IPS DF 6.9 (cell line): Measurements from ENCODE around the gene ZSCAN20.

Experiments
- DNase-seq: peaks from one replicate; pipeline ENCODE4 v3.0.0-alpha.2; 2013; ENCODE audit warnings: low read depth, low spot score
- H3K27ac ChIP-seq: one replicate; pipeline ENCODE4 v1.5.1; 2013; ENCODE audit warnings: low read length, control low read depth
- H3K27me3 ChIP-seq: 2 replicates; pipeline ENCODE4 v1.6.1; 2013; ENCODE audit warnings: mild to moderate bottlenecking, low read length; ENCODE audit not compliant: control insufficient read depth, insufficient read depth
- H3K36me3 ChIP-seq: 2 replicates; pipeline ENCODE4 v1.6.1; 2013; ENCODE audit warnings: low read length; ENCODE audit not compliant: control insufficient read depth, insufficient read depth
- H3K4me1 ChIP-seq: 2 replicates; pipeline ENCODE4 v1.6.1; 2013; ENCODE audit warnings: low read length; ENCODE audit not compliant: control insufficient read depth, insufficient read depth
- H3K4me3 ChIP-seq: 2 replicates; pipeline ENCODE4 v1.5.1; 2013; ENCODE audit warnings: mild to moderate bottlenecking, low read length
- H3K9me3 ChIP-seq: 2 replicates; pipeline ENCODE4 v1.6.1; 2013; ENCODE audit warnings: low read length, inconsistent platforms; ENCODE audit not compliant: control insufficient read depth, insufficient read depth
- WGBS: extraction: QIAGEN DNeasy Blood & Tissue Kit; methylation state at CpG from one replicate; pipeline ENCODE4 v1.1.7; 2013; ENCODE audit warnings: mixed read lengths, missing lambda C conversion rate; ENCODE audit not compliant: insufficient read length, insufficient coverage; 5-methylcytosine and 5-hydroxymethylcytosine counted together

Gene ZSCAN20

DNA sequence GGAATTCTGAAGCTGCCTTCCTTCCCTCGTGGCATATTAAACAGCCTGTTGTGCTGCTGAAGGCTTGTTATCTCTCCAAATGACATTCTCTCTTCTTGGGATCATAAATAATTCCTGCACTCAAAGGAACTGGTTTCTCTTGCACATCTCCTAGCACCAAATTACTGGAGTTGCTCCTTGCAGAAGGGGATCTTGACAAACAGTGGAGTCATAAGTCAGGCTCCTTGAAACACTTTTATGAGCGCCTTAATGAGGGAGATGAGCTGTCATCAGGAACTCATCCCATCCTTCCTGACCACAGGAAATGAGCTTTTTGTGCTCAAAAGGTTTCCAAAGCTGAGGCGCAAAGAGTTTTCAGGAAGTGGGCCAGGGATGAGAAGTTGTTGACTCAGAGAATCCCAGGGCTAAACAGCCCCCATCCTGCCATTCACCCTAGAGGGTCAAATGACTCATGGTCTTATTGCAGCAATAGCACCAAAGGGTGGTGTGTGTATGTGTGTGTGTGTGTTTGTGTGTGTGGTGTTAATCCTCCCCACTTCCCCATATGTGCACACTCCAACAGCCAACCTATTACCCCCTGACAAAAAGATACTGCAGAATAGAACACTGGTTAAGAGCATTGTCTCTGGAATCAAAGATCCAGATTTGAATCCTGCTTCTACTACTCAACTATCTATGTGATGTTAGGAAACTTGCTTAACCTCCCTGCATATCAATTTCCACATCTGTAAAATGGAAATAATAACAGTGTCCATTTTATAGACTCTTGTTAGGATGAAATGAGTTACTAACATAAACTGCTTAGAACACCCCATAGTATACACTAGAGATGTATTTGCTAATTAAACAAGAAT lies 38.7 kb upstream of the ZSCAN20 start:
- no peak overlapping the region for H3K4me3 ChIP-seq
- no peaks in the 10 kb centered on the region for H3K9me3 ChIP-seq
- DNase-seq, result no peak
- WGBS, result no CpG with 5 or more reads among the region's 3 CpGs
- H3K27me3 ChIP-seq, result peaks cover 2% of the 10 kb centered on the region; the same call in 1 of the 2 replicates
- H3K4me1 ChIP-seq, result peaks cover 3% of the 10 kb centered on the region; the same call in 1 of the 2 replicates
- no peaks in the 10 kb centered on the region for H3K36me3 ChIP-seq
- H3K27ac ChIP-seq, result no peak overlapping the region

DNA sequence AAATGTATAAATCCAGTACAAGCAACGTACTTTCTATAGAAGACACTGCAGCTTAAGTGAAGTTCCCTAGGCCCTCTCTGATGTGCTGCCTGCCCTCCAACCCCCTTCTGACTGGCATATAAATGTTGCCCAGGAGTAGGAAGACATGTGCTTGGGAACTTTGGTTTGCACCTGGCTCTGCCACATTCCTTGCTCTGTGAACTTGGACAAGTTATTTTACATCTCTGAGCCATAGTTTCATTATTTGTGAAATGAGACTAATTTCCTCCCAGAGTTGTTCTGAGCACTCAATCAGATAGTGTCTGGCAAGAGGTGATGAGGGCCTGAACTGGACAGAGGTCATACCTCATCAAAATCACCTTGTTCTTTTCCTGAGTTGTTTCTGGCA lies 38.1 kb upstream of the ZSCAN20 start:
- H3K27me3 ChIP-seq, result peaks cover 2% of the 10 kb centered on the region; the same call in 1 of the 2 replicates
- WGBS, result no CpG with 5 or more reads among the region's 1 CpG
- DNase-seq, result no peak
- no peaks in the 10 kb centered on the region for H3K36me3 ChIP-seq
- no peak overlapping the region for H3K4me3 ChIP-seq
- no peak overlapping the region for H3K27ac ChIP-seq
- no peaks in the 10 kb centered on the region for H3K9me3 ChIP-seq
- H3K4me1 ChIP-seq, result no peaks in the 10 kb centered on the region

DNA sequence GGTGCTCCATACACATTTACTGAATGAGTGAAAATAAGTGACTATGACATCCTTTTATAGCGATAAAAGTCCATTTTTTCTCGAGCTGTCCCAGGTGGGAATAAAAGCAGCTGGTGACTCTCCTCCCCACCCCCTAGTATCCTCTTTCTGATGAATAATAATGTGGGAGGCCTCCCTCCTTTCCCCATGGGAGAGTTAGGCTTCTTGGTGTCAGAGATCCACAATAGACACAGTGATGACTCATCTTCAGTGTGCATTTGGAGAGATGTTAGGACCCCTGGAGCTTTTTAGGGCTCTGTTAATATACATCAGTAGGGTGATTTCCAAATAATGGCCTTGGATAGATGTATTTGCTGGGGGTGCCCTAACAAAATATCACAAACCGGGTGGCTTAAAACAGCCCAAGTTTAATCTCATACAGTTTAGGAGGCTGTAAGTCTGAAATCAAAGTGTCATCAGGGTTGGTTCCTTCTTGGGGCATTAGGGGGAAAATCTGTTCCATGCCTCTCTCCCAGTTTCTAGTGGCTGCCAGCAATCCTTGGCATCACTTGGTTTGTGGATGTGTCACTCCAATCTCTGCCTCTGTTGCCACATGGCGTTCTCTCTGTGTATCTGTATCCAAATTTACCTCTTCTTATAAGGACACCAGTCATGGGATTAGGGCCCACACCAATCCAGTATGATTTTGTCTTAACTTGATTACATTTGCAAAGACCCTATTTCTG lies 37.2 kb upstream of the ZSCAN20 start:
- H3K4me3 ChIP-seq, result no peak overlapping the region
- no peaks in the 10 kb centered on the region for H3K36me3 ChIP-seq
- H3K27me3 ChIP-seq, result no peaks in the 10 kb centered on the region
- H3K27ac ChIP-seq, result no peak overlapping the region
- H3K9me3 ChIP-seq, result no peaks in the 10 kb centered on the region
- H3K4me1 ChIP-seq, result no peaks in the 10 kb centered on the region
- no peak for DNase-seq
- WGBS, result no CpG with 5 or more reads among the region's 4 CpGs

DNA sequence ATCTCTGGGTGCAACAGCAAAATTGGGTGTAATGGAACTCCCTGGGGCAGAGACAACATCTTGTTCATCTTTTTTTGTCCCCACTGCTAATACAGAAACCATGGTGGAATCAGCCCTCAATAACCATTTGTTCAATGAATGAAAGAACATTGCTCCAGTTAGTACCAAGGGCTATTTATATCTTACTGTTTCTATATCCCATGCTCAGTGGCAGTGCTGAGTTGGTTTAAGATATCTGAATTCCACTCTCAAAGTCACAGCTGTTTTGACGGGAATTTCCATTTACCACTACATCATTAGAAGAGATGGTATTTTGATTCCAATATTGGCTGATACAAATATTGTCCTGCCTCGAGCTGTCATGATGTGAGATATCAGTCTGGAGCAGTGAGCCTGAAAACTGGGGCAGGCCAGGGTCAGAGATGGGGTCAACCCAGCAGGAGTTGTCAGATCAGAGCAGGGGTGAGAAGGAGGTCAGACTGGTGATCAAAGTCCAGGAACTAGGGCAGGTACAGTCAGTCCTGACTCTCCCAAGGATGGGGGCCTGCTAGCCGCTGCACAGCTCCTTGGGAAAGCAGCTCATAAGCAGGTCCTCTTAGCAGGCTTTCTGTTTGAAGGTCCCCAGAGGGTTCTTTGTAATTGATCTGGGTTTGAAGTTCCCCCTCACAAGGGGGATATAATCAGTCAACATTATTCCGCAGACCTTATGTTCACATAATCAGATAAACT lies 35.7 kb upstream of the ZSCAN20 start:
- WGBS, result no CpG with 5 or more reads among the region's 4 CpGs
- H3K9me3 ChIP-seq, result no peaks in the 10 kb centered on the region
- no peaks in the 10 kb centered on the region for H3K4me1 ChIP-seq
- no peaks in the 10 kb centered on the region for H3K27me3 ChIP-seq
- no peaks in the 10 kb centered on the region for H3K36me3 ChIP-seq
- H3K27ac ChIP-seq, result no peak overlapping the region
- no peak overlapping the region for H3K4me3 ChIP-seq
- no peak for DNase-seq

DNA sequence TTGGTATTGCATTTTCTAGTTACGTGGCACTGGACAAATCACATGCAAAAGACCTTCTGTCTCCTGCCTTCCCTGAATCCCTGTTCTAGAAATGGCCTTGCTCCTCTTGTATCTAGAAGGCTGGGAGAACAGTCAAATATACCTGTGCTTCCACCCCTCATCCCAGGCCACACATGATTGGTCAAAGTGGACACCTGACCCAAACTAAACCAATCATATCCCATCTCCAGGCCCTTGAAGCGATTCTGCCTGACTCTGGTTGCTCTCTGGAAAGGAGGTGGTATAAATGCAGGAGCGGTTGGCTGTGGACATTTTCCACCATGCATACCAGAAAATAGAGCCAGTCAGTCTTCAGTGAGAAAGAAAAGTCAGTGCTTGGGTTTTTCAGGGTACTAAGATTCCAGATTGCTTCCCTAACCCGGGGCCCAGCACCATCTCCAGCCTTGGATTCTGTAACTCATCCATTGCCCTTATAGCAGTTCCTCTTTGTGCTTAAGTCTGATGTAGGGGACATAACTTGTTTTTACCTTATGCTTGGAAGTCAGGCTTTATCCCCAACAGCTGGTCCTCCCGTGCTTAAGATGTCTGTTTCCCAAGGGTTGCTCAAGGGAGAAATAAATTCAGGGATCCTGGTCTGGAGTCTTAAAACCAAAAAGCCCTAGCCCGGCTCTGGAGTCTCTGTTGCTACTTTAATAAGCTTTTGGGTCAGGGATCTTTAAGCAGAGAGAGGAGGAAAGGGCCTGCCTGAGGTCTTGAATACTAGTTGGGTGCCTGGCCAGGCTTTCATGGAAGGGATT lies 33.9 kb upstream of the ZSCAN20 start:
- Histone ChIP-seq H3K27ac (no peak overlapping the region), H3K9me3 (no peaks in the 10 kb centered on the region), H3K27me3 (no peaks in the 10 kb centered on the region), H3K4me3 (no peak overlapping the region), H3K36me3 (no peaks in the 10 kb centered on the region), H3K4me1 (no peaks in the 10 kb centered on the region)
- no peak for DNase-seq
- no CpG with 5 or more reads among the region's 6 CpGs for WGBS

DNA sequence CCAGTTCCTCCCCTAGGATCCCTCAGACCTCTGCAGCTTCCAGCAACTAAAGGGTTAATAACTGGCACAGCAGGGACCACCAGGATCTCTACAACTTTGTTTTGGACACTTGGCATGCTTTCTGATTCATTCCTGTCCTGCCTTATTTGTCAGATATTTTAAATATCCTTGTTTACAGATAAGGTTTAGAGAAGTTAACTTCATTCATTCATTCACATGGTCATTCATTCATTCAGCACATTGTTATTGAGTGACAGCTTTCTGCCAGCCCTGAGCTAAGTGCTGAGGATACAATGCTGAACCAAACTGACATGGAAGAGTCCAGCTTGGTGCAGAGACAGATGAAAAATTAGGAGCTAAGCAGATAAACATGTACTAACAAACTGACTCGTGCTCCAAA lies 32.8 kb upstream of the ZSCAN20 start:
- Histone ChIP-seq H3K4me3 (no peak overlapping the region), H3K36me3 (no peaks in the 10 kb centered on the region), H3K4me1 (no peaks in the 10 kb centered on the region), H3K27me3 (no peaks in the 10 kb centered on the region), H3K9me3 (no peaks in the 10 kb centered on the region), H3K27ac (no peak overlapping the region)
- no CpG with 5 or more reads among the region's 1 CpG for WGBS
- no peak for DNase-seq

DNA sequence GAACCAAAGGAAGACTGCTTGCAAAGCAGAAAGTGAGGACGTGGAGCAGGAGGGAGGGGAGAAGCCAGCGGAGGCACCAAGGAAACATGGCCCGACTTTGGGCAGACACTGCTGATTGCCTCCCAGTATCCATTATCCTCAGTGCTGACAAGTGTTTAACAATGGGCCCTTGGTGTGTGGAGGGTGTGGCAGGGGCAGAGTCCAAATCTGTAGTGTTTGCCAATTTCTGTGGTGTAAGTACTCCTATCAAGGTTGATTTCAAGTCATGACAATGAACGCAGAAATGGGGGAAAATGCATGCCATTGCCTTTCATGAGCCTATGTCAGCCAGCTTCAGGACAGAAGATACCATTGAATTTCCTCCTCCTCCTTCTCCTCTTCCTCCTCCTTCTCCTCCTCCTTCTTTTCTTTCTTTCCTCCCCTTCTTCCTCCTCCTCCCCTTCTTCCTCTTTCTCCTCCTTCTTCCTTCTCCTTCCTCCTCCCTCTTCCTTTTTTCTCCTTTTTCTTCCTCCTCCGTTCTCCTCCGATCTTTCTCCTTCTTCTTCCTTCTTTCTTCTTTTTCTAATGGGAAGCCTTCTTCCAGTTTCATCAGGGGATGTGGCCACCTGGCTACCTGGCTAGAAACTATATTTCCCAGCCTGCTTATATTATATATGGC lies 31.2 kb upstream of the ZSCAN20 start:
- no peak for DNase-seq
- H3K27me3 ChIP-seq, result no peaks in the 10 kb centered on the region
- H3K4me1 ChIP-seq, result no peaks in the 10 kb centered on the region
- WGBS, result 100% methylated on average over 2 of the region's 6 CpGs
- H3K27ac ChIP-seq, result no peak overlapping the region
- no peak overlapping the region for H3K4me3 ChIP-seq
- H3K36me3 ChIP-seq, result no peaks in the 10 kb centered on the region
- H3K9me3 ChIP-seq, result no peaks in the 10 kb centered on the region

DNA sequence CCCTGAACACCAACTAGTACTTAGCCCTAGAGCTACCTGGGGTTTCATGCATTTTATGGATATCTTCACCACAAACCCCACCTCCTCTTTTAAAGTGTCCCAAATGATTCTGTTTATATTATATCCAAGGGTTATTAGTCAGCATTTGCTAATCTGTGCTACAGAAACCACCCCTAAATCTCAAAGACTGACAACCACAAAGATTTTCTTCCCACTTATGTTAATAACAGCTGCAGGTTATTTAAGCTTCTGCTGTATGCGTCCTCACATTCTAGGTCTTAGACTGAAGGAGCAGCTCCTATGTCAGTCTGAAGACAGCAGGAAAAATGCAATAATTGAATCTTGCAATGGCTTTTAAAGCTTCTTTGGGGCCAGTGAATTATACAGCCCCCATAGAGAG lies 30.3 kb upstream of the ZSCAN20 start:
- no peak overlapping the region for H3K27ac ChIP-seq
- H3K4me1 ChIP-seq, result no peaks in the 10 kb centered on the region
- no peaks in the 10 kb centered on the region for H3K9me3 ChIP-seq
- H3K4me3 ChIP-seq, result no peak overlapping the region
- H3K36me3 ChIP-seq, result no peaks in the 10 kb centered on the region
- DNase-seq, result no peak
- no CpG with 5 or more reads among the region's 1 CpG for WGBS
- H3K27me3 ChIP-seq, result no peaks in the 10 kb centered on the region

DNA sequence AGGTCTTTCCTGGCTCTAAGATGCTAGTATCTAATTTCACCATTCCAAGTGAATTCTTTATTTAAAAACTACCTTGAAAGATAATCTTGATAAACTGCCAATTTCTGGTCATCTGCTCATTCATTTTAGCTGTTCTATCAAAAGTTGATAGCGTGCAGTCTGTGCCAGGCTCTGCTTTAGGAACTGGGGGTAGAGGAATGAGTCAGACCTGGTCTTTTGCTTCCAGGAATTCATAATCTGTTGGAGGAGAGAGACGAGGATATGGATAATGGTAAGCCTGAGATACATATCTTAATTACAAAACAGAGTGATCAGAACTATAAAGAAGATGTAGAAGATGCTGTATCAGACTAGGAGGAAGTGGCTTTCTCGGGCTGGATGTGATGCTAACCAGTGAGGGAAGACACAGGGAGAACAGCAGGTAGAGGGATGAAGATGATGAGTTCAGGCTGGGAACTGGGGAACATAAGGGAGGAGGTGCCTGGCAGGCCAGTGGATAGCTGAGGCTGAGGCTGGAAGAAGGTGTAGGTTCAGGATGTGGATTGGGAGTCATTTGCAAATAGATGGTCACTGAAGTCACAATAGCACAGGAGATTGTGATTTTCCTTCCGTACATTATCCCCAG lies 29.3 kb upstream of the ZSCAN20 start:
- no peaks in the 10 kb centered on the region for H3K4me1 ChIP-seq
- DNase-seq, result no peak
- H3K36me3 ChIP-seq, result no peaks in the 10 kb centered on the region
- no peak overlapping the region for H3K4me3 ChIP-seq
- no peaks in the 10 kb centered on the region for H3K27me3 ChIP-seq
- H3K9me3 ChIP-seq, result no peaks in the 10 kb centered on the region
- H3K27ac ChIP-seq, result no peak overlapping the region
- no CpG with 5 or more reads among the region's 4 CpGs for WGBS
